Osteoblast (primary cell): ENCODE data around the gene MTMR11. TPM values are rescaled to one million over a fixed set of nuclear protein-coding genes. Genes with fewer than 3 reads are reported as not detected.

Source experiments
- DNase-seq: peaks from one replicate; pipeline ENCODE4 v3.0.0; 2011; ENCODE audit warnings: low spot score, mixed read lengths; ENCODE audit not compliant: insufficient read length; ENCODE audit errors: missing footprints
- H2AFZ ChIP-seq: 2 replicates; pipeline ENCODE4 v1.6.0; 2011; ENCODE audit warnings: mild to moderate bottlenecking, low read length
- H3K27ac ChIP-seq: 2 replicates; pipeline ENCODE4 v1.5.1; 2011; ENCODE audit warnings: mild to moderate bottlenecking, low read depth, low read length, moderate library complexity
- H3K27me3 ChIP-seq: 2 replicates; pipeline ENCODE4 v1.6.0; 2012; ENCODE audit warnings: mild to moderate bottlenecking, control low read depth, inconsistent platforms, low read length, moderate library complexity; ENCODE audit not compliant: insufficient read depth
- H3K36me3 ChIP-seq: 2 replicates; pipeline ENCODE4 v1.5.1; 2011; ENCODE audit warnings: mild to moderate bottlenecking, low read length, control low read depth, moderate library complexity; ENCODE audit not compliant: insufficient read depth
- H3K4me1 ChIP-seq: 2 replicates; pipeline ENCODE4 v1.5.1; 2011; ENCODE audit warnings: mild to moderate bottlenecking, low read length, control low read depth, moderate library complexity; ENCODE audit not compliant: insufficient read depth
- H3K4me2 ChIP-seq: 2 replicates; pipeline ENCODE4 v1.6.0; 2011; ENCODE audit warnings: mild to moderate bottlenecking, low read length; ENCODE audit not compliant: insufficient read depth
- H3K4me3 ChIP-seq: fragments of 200-600 bp; sonication (generic); 3 replicates; pipeline ENCODE4 v1.5.1; 2012; ENCODE audit warnings: mild to moderate bottlenecking, low read length, inconsistent platforms; ENCODE audit not compliant: insufficient read depth
- H3K79me2 ChIP-seq: 2 replicates; pipeline ENCODE4 v1.6.0; 2012; ENCODE audit warnings: mild to moderate bottlenecking, low read length, control low read depth, inconsistent platforms; ENCODE audit not compliant: insufficient read depth
- H3K9me3 ChIP-seq: 2 replicates; pipeline ENCODE4 v1.5.1; 2011; ENCODE audit warnings: low read depth, low read length, control low read depth
- H4K20me1 ChIP-seq: 2 replicates; pipeline ENCODE4 v1.6.0; 2012; ENCODE audit warnings: mild to moderate bottlenecking, low read length, control low read depth; ENCODE audit not compliant: insufficient read depth
- total RNA-seq: library from RNA; depleted of rRNA; stranded (reverse); fragments of >200 nt; gene quantifications from 2 replicates; pipeline ENCODE4 v1.2.3, GENCODE V29; 2012
- TF ChIP-seq, protein P1 (sequence below): IDR thresholded peaks from 2 replicates; pipeline ENCODE4 v1.5.1; 2011; ENCODE audit warnings: mild to moderate bottlenecking, low read depth, low read length, moderate library complexity; ENCODE audit errors: extremely low read depth

The MTMR11 gene
- total RNA-seq, 1 donor, result 7.2 TPM

GRCh38 chr1:149967041-149967440 is 30.4 kb upstream of the MTMR11 start:
- no peak for DNase-seq
- peaks cover 3% of the 10 kb centered on the region for H3K4me1 ChIP-seq
- no peak overlapping the region for H3K27ac ChIP-seq
- H2AFZ ChIP-seq, result no peak overlapping the region
- peaks cover 9% of the 10 kb centered on the region for H3K79me2 ChIP-seq
- no peak overlapping the region for H3K4me3 ChIP-seq
- H4K20me1 ChIP-seq, result peaks cover 3% of the 10 kb centered on the region
- H3K27me3 ChIP-seq, result no peaks in the 10 kb centered on the region
- H3K36me3 ChIP-seq, result peaks cover 63% of the 10 kb centered on the region
- no peak overlapping the region for H3K4me2 ChIP-seq
- TF ChIP-seq, protein P1, sequence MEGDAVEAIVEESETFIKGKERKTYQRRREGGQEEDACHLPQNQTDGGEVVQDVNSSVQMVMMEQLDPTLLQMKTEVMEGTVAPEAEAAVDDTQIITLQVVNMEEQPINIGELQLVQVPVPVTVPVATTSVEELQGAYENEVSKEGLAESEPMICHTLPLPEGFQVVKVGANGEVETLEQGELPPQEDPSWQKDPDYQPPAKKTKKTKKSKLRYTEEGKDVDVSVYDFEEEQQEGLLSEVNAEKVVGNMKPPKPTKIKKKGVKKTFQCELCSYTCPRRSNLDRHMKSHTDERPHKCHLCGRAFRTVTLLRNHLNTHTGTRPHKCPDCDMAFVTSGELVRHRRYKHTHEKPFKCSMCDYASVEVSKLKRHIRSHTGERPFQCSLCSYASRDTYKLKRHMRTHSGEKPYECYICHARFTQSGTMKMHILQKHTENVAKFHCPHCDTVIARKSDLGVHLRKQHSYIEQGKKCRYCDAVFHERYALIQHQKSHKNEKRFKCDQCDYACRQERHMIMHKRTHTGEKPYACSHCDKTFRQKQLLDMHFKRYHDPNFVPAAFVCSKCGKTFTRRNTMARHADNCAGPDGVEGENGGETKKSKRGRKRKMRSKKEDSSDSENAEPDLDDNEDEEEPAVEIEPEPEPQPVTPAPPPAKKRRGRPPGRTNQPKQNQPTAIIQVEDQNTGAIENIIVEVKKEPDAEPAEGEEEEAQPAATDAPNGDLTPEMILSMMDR, result no peak
- no peaks in the 10 kb centered on the region for H3K9me3 ChIP-seq

DNA sequence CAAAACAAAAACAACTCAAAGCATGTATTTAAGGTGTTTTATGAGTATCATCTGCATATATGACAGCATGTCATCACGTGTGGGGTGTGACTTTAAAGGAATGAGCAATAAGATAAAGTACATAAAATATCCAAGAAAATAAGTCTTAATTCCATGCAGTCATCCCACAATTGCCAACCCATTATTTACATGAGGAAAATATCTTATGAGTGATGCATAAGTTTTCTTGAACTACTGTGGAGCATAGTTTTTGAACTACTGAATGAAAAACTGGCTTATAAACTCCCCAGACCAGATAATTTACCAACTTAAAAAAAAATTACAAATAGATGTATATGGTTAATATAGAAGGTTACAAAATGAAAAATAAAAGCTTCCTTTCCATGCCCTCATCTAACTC is 29.7 kb upstream of the MTMR11 start:
- Histone ChIP-seq H3K27ac (no peak overlapping the region), H3K79me2 (peaks cover 7% of the 10 kb centered on the region), H3K36me3 (peaks cover 57% of the 10 kb centered on the region), H3K4me1 (peaks cover 3% of the 10 kb centered on the region), H3K4me2 (no peak overlapping the region), H4K20me1 (peaks cover 6% of the 10 kb centered on the region), H3K9me3 (no peaks in the 10 kb centered on the region), H3K27me3 (no peaks in the 10 kb centered on the region), H3K4me3 (no peak overlapping the region), H2AFZ (no peak overlapping the region)
- TF ChIP-seq, protein P1, result no peak
- no peak for DNase-seq

GRCh38 chr1:149965440-149965839 is 28.8 kb upstream of the MTMR11 start:
- peaks cover 51% of the 10 kb centered on the region for H3K36me3 ChIP-seq
- TF ChIP-seq, protein P1, result no peak
- H2AFZ ChIP-seq, result no peak overlapping the region
- peaks cover 7% of the 10 kb centered on the region for H3K79me2 ChIP-seq
- H3K4me3 ChIP-seq, result no peak overlapping the region
- no peak overlapping the region for H3K27ac ChIP-seq
- H3K27me3 ChIP-seq, result no peaks in the 10 kb centered on the region
- H3K4me2 ChIP-seq, result no peak overlapping the region
- H3K9me3 ChIP-seq, result no peaks in the 10 kb centered on the region
- peaks cover 6% of the 10 kb centered on the region for H4K20me1 ChIP-seq
- peaks cover 3% of the 10 kb centered on the region for H3K4me1 ChIP-seq
- no peak for DNase-seq

DNA sequence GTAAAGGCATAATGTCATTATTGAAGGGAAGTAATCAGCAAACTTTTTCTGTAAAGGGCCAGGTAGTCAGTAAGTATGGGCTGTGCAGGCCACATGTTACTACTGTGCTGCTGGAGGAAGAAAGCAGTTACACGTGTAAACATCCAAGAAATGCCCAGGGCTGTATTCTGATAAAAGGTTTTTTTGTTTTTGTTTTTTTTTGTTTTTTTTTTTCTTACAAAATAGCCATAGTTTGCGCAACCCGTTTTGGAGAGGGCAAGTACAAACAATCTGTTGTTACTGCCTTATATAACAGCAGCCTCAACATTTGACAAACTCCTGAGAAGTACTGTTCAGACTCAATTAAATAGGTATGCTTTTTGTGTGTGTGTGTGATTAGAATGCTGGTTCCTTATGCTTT is 26.7 kb upstream of the MTMR11 start:
- H4K20me1 ChIP-seq, result peaks cover 6% of the 10 kb centered on the region
- H3K4me2 ChIP-seq, result no peak overlapping the region
- H3K4me3 ChIP-seq, result no peak overlapping the region
- no peak overlapping the region for H3K27ac ChIP-seq
- no peaks in the 10 kb centered on the region for H3K27me3 ChIP-seq
- H3K36me3 ChIP-seq, result peaks cover 52% of the 10 kb centered on the region
- peaks cover 7% of the 10 kb centered on the region for H3K79me2 ChIP-seq
- DNase-seq, result no peak
- no peak overlapping the region for H2AFZ ChIP-seq
- peaks cover 3% of the 10 kb centered on the region for H3K4me1 ChIP-seq
- no peaks in the 10 kb centered on the region for H3K9me3 ChIP-seq
- TF ChIP-seq, protein P1, result no peak
